Choroid plexus epithelial cell (primary cell): ENCODE measurements around the gene DNAJC1.
"Not testable (repeated sequence)": the region's sequence is repeated elsewhere in the genome, so short reads cannot be mapped to it uniquely, and the experiment has no call there.

ENCODE experiments used
- DNase-seq: peaks from one replicate; pipeline ENCODE4 v3.0.0-alpha.2; 2010; ENCODE audit warnings: low read depth
- H3K4me3 ChIP-seq: 2 replicates; pipeline ENCODE4 v1.5.1; 2011; ENCODE audit warnings: low read depth, mild to moderate bottlenecking, control low read depth, low read length, moderate library complexity
- CTCF ChIP-seq: conservative IDR thresholded peaks from 2 replicates; pipeline ENCODE4 v1.5.1; 2011; ENCODE audit warnings: low read depth, mild to moderate bottlenecking, control low read depth, inconsistent platforms, low read length, moderate library complexity

The DNAJC1 gene

GRCh38 chr10:21889477-21890275 lies 113.9 kb downstream of the DNAJC1 start:
- no peak for DNase-seq
- no peak for TF ChIP-seq CTCF
- H3K4me3 ChIP-seq: no peak overlapping the region

- TF ChIP-seq CTCF: no peak
- no peak overlapping the region for H3K4me3 ChIP-seq
- no peak for DNase-seq
Measured at GRCh38 chr10:21888959-21889358, 114.6 kb downstream of the DNAJC1 start.

DNA sequence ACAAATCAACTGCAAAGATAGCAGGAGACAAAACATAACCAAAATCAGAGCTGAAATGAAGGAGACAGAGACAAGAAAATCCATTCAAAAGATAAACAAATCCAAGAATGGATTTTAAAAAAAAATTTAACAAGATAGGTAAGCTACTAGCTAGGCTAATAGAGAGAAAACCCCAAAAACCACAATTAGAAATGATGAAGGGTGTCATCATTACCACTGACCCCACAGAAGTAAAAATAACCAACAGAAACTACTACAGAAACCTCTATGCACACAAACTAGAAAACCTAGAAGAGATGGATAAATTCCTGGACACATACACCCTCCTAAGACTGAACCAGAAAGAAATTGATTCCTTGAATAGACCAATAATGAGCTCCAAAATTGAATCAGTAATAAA lies 117.6 kb downstream of the DNAJC1 start:
- TF ChIP-seq CTCF: no peak
- no peak overlapping the region for H3K4me3 ChIP-seq
- no peak for DNase-seq

GRCh38 chr10:21873198-21873597 lies 130.3 kb downstream of the DNAJC1 start:
- no peak for DNase-seq
- no peak overlapping the region for H3K4me3 ChIP-seq
- no peak for TF ChIP-seq CTCF

DNA sequence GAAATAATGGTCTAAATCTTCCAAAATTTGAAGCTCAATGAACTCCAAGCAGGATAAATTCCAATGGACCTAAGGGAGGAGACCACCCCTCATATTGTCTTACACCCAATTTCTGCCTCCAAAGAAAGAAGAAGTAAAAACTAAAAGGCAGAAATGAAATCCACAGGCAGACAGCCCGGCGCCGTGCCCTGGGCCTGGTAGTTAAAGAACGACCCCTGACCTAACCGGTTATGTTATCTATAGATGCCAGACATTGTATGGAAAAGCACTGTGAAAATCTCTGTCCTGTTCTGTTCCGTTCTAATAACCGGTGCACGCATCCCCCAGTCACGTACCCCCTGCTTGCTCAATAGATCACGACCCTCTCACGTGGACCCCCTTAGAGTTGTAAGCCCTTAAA lies 130.8 kb downstream of the DNAJC1 start:
- DNase-seq, H3K4me3 ChIP-seq: not testable (repeated sequence)

GRCh38 chr10:21870849-21871248 lies 132.7 kb downstream of the DNAJC1 start:
- no peak for DNase-seq
- no peak overlapping the region for H3K4me3 ChIP-seq
- TF ChIP-seq CTCF: no peak

- H3K4me3 ChIP-seq, DNase-seq: not testable (repeated sequence)
Measured at GRCh38 chr10:21869087-21869486, 134.4 kb downstream of the DNAJC1 start.

GRCh38 chr10:21860718-21861117 lies 142.8 kb downstream of the DNAJC1 start:
- peak; percentile 21 for DNase-seq
- TF ChIP-seq CTCF: no peak
- H3K4me3 ChIP-seq: no peak overlapping the region
